Measurements from ENCODE around the gene KRTAP5-6.

Gene KRTAP5-6

GRCh38 chr11:1696608-1697570, at the start of gene KRTAP5-6:
KRTAP5-6 (plus strand) TSS chr11:1697195; CDS start chr11:1697246, 51 bp downstream.
- DNase-seq: no peak

- no peak for DNase-seq
These were observed 48.9 kb upstream of the KRTAP5-6 start for GRCh38 chr11:1647901-1648652.

GRCh38 chr11:1648653-1649420, 48.2 kb upstream of the KRTAP5-6 start:
- no peak for DNase-seq

GRCh38 chr11:1650034-1650917, 46.7 kb upstream of the KRTAP5-6 start:
- no peak for DNase-seq

- DNase-seq: no peak
These were observed 46.1 kb upstream of the KRTAP5-6 start for GRCh38 chr11:1650918-1651262.

- DNase-seq: no peak
These were observed 45.5 kb upstream of the KRTAP5-6 start for GRCh38 chr11:1651411-1651980.

- no peak for DNase-seq
These were observed 45.0 kb upstream of the KRTAP5-6 start for GRCh38 chr11:1652026-1652425.

GRCh38 chr11:1652442-1652770, 44.6 kb upstream of the KRTAP5-6 start:
- DNase-seq: no peak

GRCh38 chr11:1652771-1653540, 44.0 kb upstream of the KRTAP5-6 start:
- DNase-seq: peak; percentile 71

- no peak for DNase-seq
These were observed 43.2 kb upstream of the KRTAP5-6 start for GRCh38 chr11:1653541-1654387.

GRCh38 chr11:1654388-1655167, 42.4 kb upstream of the KRTAP5-6 start:
- no peak for DNase-seq

- DNase-seq: no peak
These were observed 41.6 kb upstream of the KRTAP5-6 start for GRCh38 chr11:1655168-1656060.

- DNase-seq: no peak
These were observed 40.9 kb upstream of the KRTAP5-6 start for GRCh38 chr11:1656061-1656441.

GRCh38 chr11:1656670-1657069, 40.3 kb upstream of the KRTAP5-6 start:
- no peak for DNase-seq

GRCh38 chr11:1659506-1659905, 37.5 kb upstream of the KRTAP5-6 start:
- no peak for DNase-seq

- DNase-seq: no peak
These were observed 36.7 kb upstream of the KRTAP5-6 start for GRCh38 chr11:1660111-1660867.
